Body of pancreas (tissue), 4 donors: ENCODE results near the gene UBE2D2. TPM values are rescaled to one million over a fixed set of nuclear protein-coding genes. Genes with fewer than 3 reads are reported as not detected.

Experiments used
- ATAC-seq: fragments of 150-250 bp; one replicate; pipeline ENCODE4 v1.9.1; 2016
- DNase-seq, 4 donors: peaks; one replicate each; pipeline ENCODE4 v3.0.0-alpha.2; 2019
- H3K27ac ChIP-seq, 4 donors: fragments of 200-600 bp; sonication (generic); 1 replicate in 3 of 4; 2 replicates in 1 of 4; pipeline versions ENCODE4 v1.5.1 to v1.6.1; 2016 to 2019; ENCODE audit warnings: mild to moderate bottlenecking in 1 of 4, mixed read lengths in 1 of 4, moderate library complexity in 1 of 4
- H3K27me3 ChIP-seq, 2 donors: fragments of 200-600 bp; sonication (generic); one replicate each; pipeline ENCODE4 v1.6.0; 2016; ENCODE audit warnings: mild to moderate bottlenecking in 1 of 2
- H3K36me3 ChIP-seq, 2 donors: fragments of 200-600 bp; sonication (generic); replicated peaks in 1 of 2; 2 replicates each; pipeline ENCODE4 v1.5.1; 2016; ENCODE audit warnings: low read depth in 2 of 2; ENCODE audit not compliant: insufficient read depth in 1 of 2
- H3K4me1 ChIP-seq: fragments of 200-600 bp; sonication (generic); one replicate; pipeline ENCODE4 v1.6.0; 2016
- H3K4me3 ChIP-seq, 2 donors: fragments of 200-600 bp; sonication (generic); 1 replicate in 1 of 2; 2 replicates in 1 of 2; pipeline ENCODE4 v1.5.1; 2016 to 2019
- H3K9me3 ChIP-seq, 3 donors: fragments of 200-600 bp; sonication (generic); 1 replicate in 2 of 3; 2 replicates in 1 of 3; pipeline ENCODE4 v1.5.1; 2016
- POLR2A ChIP-seq, 3 donors: fragments of 450-650 bp; IDR thresholded peaks; one replicate each; pipeline ENCODE4 v1.6.1; 2016; ENCODE audit warnings: antibody characterized with exemption in 3 of 3, mild to moderate bottlenecking in 2 of 3
- WGBS, 2 donors: methylation state at CpG; one replicate each; pipeline ENCODE4 v1.1.5; 2017; 5-methylcytosine and 5-hydroxymethylcytosine counted together
- intact Hi-C: fragments of 100-400 bp; cut with DNase I; formaldehyde crosslinking; loops from one replicate; pipeline ENCODE4 v1.15.1; 2023
- total RNA-seq, 2 donors: library from RNA; depleted of rRNA; stranded (reverse); fragments of >200 nt; gene quantifications; one replicate each; pipeline ENCODE4 v1.1.0, GENCODE V29; 2016
- TF ChIP-seq, protein P1 (sequence below), 7 experiments: fragments of 450-650 bp in 4 of 7; fragments of 200-600 bp in 3 of 7; sonication (generic) in 3 of 7; IDR thresholded peaks; one replicate each; pipeline ENCODE4 v1.5.1; 2016 to 2019; ENCODE audit warnings: antibody characterized with exemption in 7 of 7

The UBE2D2 gene
- total RNA-seq, 2 donors from 2014 or later: 38.9 to 102 TPM

DNA sequence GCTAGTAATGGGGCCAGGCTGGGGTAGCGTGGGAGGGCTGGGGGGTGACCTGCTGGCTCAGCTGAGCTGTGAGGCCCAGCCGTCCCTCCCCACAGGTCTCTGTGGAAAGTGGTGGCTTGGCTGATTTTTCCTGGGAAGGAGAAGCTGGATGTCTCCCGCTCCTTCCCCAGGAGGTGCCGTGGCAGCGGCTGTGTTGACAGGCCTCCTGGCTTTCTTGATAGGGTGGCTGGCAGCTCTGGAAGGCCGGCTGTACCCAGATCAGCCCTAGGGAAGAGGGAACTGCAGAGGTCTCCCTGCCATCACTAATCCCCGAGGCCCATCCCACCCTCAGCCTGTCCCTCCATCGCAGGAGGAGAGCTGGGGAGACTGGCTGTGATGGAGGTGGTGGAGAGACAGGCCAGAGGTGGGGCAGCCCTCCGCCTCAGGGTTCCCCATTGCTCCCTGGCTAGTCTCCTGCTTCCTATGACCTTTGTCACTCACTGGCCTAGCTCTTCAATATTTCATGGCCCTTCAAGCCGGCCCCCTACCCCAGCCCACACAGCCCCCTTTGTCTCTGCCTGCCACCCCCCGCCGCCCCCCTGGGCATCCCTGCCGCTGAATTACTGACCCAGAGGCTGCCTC, 93.8 kb downstream of the UBE2D2 start:
- WGBS, 2 donors: 25 to 30% methylated on average over 11 to 13 of the region's 13 CpGs
- Histone ChIP-seq H3K4me3 (no peak overlapping the region), H3K4me1 (peaks cover 87% of the 10 kb centered on the region), H3K9me3 (no peaks in the 10 kb centered on the region), H3K27ac (peak overlapping the region; percentile 70 to 98 (median 96)), H3K27me3 (no peaks in the 10 kb centered on the region), H3K36me3 (no peaks in the 10 kb centered on the region)
- DNase-seq (peak in 2 of 4 donors; percentile 65), ATAC-seq (no peak)
- TF ChIP-seq POLR2A (IDR thresholded peaks at IDR 0.05): no peak
- TF ChIP-seq, protein P1, sequence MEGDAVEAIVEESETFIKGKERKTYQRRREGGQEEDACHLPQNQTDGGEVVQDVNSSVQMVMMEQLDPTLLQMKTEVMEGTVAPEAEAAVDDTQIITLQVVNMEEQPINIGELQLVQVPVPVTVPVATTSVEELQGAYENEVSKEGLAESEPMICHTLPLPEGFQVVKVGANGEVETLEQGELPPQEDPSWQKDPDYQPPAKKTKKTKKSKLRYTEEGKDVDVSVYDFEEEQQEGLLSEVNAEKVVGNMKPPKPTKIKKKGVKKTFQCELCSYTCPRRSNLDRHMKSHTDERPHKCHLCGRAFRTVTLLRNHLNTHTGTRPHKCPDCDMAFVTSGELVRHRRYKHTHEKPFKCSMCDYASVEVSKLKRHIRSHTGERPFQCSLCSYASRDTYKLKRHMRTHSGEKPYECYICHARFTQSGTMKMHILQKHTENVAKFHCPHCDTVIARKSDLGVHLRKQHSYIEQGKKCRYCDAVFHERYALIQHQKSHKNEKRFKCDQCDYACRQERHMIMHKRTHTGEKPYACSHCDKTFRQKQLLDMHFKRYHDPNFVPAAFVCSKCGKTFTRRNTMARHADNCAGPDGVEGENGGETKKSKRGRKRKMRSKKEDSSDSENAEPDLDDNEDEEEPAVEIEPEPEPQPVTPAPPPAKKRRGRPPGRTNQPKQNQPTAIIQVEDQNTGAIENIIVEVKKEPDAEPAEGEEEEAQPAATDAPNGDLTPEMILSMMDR (IDR thresholded peaks at IDR 0.05): no peak
- intact Hi-C loops: no loop called here

DNA sequence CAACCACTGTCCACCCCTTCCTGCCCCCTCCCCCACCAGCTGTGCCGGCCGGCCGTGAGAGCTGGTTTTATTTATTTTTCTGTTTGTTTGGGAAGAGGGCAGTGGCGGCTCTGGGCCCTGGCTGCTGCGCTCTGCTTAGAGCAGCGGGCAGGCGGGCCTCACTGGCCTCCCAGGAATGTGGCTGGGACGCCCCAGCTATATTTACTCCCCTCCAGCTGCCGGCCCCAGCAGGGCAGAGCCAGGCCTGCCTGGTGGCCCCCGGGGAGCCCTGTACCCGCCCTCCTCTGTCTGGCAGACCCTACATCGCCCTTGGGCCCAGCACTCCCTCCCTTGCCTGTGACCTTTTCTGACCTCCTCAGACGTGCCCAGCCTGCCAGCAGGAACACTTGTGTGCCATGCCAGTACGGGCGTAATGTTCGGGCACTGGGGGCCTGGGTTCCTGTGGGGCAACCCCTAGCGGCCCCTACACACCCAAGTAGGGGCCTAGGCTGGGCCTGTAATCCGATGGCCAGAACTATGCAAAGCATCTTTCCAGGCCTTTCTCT, 94.7 kb downstream of the UBE2D2 start:
- Histone ChIP-seq H3K4me1 (peaks cover 94% of the 10 kb centered on the region), H3K9me3 (no peaks in the 10 kb centered on the region), H3K27ac (peak overlapping the region; percentile 70 to 98 (median 96)), H3K36me3 (no peaks in the 10 kb centered on the region), H3K4me3 (no peak overlapping the region), H3K27me3 (no peaks in the 10 kb centered on the region)
- DNase-seq: peak in 3 of 4 donors; percentile 63 to 73 (median 71)
- intact Hi-C loops: no loop called here
- 13% methylated on average over 11 to 18 of the region's 18 CpGs for WGBS, 2 donors
- ATAC-seq: peak; percentile 16
- TF ChIP-seq, protein P1 (IDR thresholded peaks at IDR 0.05): no peak
- TF ChIP-seq POLR2A (IDR thresholded peaks at IDR 0.05): peak in 2 of 3 donors; percentile 27 to 35

DNA sequence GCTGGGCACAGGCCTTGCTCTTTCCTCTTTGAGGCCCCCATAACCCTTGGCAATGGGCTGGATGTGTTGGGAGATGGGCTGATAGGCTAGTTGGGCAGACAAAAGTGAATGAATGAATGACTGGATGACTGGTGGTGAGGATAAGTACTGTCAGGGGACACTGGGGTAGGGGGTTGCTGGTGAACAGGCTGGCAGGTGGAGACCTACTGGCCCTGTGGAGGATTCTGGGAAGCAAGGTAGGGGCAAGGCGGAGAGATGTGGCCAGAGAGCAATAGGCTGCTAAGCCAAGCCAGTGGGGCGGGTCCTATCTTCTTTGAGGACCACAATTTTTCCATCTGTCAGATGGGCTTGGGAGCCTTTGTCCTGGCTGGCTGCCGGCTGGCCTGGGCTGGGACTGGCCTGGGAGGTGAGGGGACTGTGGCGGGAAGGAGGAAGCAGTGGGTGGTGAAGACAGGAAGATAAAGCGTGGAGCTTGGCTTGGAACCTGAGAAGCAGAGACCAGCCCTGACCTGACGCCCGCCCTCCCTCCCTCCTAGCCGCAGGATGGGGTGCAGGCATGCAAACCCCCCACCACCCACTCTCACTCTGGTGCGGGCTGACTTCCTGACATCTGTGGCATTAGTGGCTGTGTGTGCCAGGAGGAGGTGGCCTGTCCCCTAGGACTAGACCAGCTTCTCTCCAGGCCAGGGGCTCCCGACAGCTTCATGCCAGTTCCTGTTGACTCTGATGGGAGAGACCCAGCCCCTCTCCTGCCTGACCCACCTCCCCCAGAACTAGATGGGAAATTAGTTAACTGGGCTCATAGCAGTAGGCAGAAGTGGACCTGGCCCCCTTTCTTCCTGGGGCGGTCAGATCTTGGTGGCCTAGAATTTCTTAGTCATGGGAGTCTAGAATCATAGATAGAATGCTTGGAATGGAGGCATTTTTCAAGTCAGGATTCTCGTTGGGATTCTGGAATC, 96.5 kb downstream of the UBE2D2 start:
- peak in 1 of 4 donors; percentile 39 for DNase-seq
- intact Hi-C loops: no loop called here
- H3K9me3 ChIP-seq: no peaks in the 10 kb centered on the region
- TF ChIP-seq, protein P1 (IDR thresholded peaks at IDR 0.05): no peak
- no peak for TF ChIP-seq POLR2A (IDR thresholded peaks at IDR 0.05)
- peaks cover 99% of the 10 kb centered on the region for H3K4me1 ChIP-seq
- H3K4me3 ChIP-seq: no peak overlapping the region
- peak overlapping the region; percentile 94 to 98 (median 98) for H3K27ac ChIP-seq
- WGBS, 2 donors: 16 to 27% methylated on average over 7 to 12 of the region's 12 CpGs
- H3K27me3 ChIP-seq: no peaks in the 10 kb centered on the region
- H3K36me3 ChIP-seq: no peaks in the 10 kb centered on the region
- no peak for ATAC-seq

DNA sequence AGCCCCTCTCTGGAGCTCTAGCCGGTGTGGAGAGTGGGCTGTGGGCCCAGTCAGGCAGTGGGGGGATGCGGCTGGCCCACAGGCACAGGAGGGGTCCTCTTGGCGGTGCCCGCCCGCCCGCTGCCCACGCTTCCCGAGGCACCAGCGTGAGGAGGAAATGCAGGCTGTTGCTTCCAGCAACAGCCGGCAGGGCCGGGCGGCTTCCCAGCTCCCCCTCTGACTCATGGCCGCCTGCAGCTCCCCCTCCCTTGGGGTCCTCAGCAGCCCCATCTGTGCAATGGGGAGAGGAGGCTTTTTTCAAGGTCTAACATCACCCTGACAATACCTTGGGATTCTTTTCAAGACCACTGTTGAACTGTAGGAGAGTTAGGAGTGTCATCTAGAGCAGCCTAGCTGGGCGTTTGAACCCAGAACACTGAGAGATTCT, 97.4 kb downstream of the UBE2D2 start:
- DNase-seq: peak in 3 of 4 donors; percentile 64 to 70 (median 70)
- intact Hi-C loops: no loop called here
- ATAC-seq: peak; percentile 7
- TF ChIP-seq POLR2A (IDR thresholded peaks at IDR 0.05): no peak
- TF ChIP-seq, protein P1 (IDR thresholded peaks at IDR 0.05): peak in 3 of 7 experiments; percentile 19 to 31 (median 24)
- no peaks in the 10 kb centered on the region for H3K36me3 ChIP-seq
- no peak overlapping the region for H3K4me3 ChIP-seq
- H3K9me3 ChIP-seq: no peaks in the 10 kb centered on the region
- no peaks in the 10 kb centered on the region for H3K27me3 ChIP-seq
- peaks cover 99% of the 10 kb centered on the region for H3K4me1 ChIP-seq
- H3K27ac ChIP-seq: peak overlapping the region; percentile 94 to 98 (median 98)
- WGBS, 2 donors: 18 to 20% methylated on average over 3 to 14 of the region's 14 CpGs
